Measurements from ENCODE around the gene PPP2R2C. TPM values are rescaled to one million over a fixed set of nuclear protein-coding genes. Genes with fewer than 3 reads are reported as not detected.

The PPP2R2C gene
- total and polyA plus RNA-seq, 2 of the 4 experiments (the other 2 are of a cell fraction): 0.03 TPM; not detected in 1

GRCh38 chr4:6379767-6380745 lies 92.4 kb downstream of the PPP2R2C start:
- H3K9ac ChIP-seq (ENCODE audit: low read depth, low read length): no peak overlapping the region
- H3K27ac ChIP-seq (ENCODE audit: insufficient read depth, low read length): no peak overlapping the region
- H4K91ac ChIP-seq (ENCODE audit: insufficient read depth, low read depth, low read length): no peak overlapping the region
- in situ Hi-C loops (cut with MboI; ENCODE audit: low sequenced_read_pairs) (no loop called here), dilution Hi-C loops (cut with HindIII; ENCODE audit: low sequenced_read_pairs, unreplicated experiment) (no loop called here), intact Hi-C loops (cut with micrococcal nuclease) (no loop called here)
- no TSS peak for BruUV-seq (replicated peaks)
- H2BK120ac ChIP-seq (ENCODE audit: low read depth, low read length): no peak overlapping the region
- no peak overlapping the region for H3K18ac ChIP-seq (ENCODE audit: low read depth, low read length)
- no peak overlapping the region for H4K5ac ChIP-seq (ENCODE audit: low read depth, low read length)
- H3K9me1 ChIP-seq (ENCODE audit: insufficient read depth, low read length): no peaks in the 10 kb centered on the region
- no peaks in the 10 kb centered on the region for H3K9me3 ChIP-seq (ENCODE audit: control insufficient read depth, insufficient read depth, low read length)
- no peaks in the 10 kb centered on the region for H3K4me1 ChIP-seq (ENCODE audit: control insufficient read depth, insufficient read depth, low read length)
- no peak overlapping the region for H3K56ac ChIP-seq (ENCODE audit: extremely low read depth, insufficient read depth, low read length)
- H2AK5ac ChIP-seq (ENCODE audit: low read depth, low read length): no peak overlapping the region
- no peak overlapping the region for H3K4ac ChIP-seq (ENCODE audit: low read depth, low read length)
- no peak for ATAC-seq (ENCODE audit: low read depth)
- 20% methylated on average over 1 of the region's 24 CpGs; no CpG with 5 or more reads in 1 of the 2 experiments for WGBS, 2 experiments (ENCODE audit: extremely low coverage in 2 of 2, insufficient read length in 1 of 2)
- no peaks in the 10 kb centered on the region for H4K20me1 ChIP-seq (ENCODE audit: insufficient read depth, low read length)
- no peak overlapping the region for H2AFZ ChIP-seq (replicated peaks; ENCODE audit: low read length, poor library complexity)
- no peaks in the 10 kb centered on the region for H3K36me3 ChIP-seq (ENCODE audit: control insufficient read depth, insufficient read depth, low read length)
- no peak overlapping the region for H4K8ac ChIP-seq (ENCODE audit: low read depth in 2 of 2, low read length in 2 of 2)
- H3K23ac ChIP-seq (ENCODE audit: low read depth, low read length): no peak overlapping the region
- ChIA-PET POLR2A (ENCODE audit: unreplicated experiment) (no interaction called here), CTCF (no interaction called here)
- H3K79me1 ChIP-seq (ENCODE audit: low read depth in 1 of 2, low read length in 2 of 2): no peaks in the 10 kb centered on the region
- no peak overlapping the region for H3K14ac ChIP-seq (replicated peaks; ENCODE audit: low read depth, low read length)
- no peak overlapping the region for H2AK9ac ChIP-seq (replicated peaks; ENCODE audit: low read depth, low read length, poor library complexity)
- H3K4me3 ChIP-seq (ENCODE audit: insufficient read depth, low read depth, low read length): no peak overlapping the region
- H2BK15ac ChIP-seq (ENCODE audit: low read depth, low read length): no peak overlapping the region
- H3K4me2 ChIP-seq (ENCODE audit: low read depth, low read length): no peak overlapping the region
- no peak overlapping the region for H2BK5ac ChIP-seq (ENCODE audit: low read depth, low read length, poor library complexity, severe bottlenecking)
- H2BK20ac ChIP-seq (ENCODE audit: low read depth, low read length): no peak overlapping the region
- DNase-seq: no peak
- peaks cover 25% of the 10 kb centered on the region for H3K27me3 ChIP-seq (ENCODE audit: control insufficient read depth, insufficient read depth, low read length)
- no peak for TF ChIP-seq NFE2L2 (IDR thresholded peaks at IDR 0.05; ENCODE audit: low read depth, low read length)
- no peak for TF ChIP-seq CTCF (conservative IDR thresholded peaks at IDR 0.05; ENCODE audit: low read depth, low read length)
- TF ChIP-seq FOS (IDR thresholded peaks at IDR 0.05; ENCODE audit: low read depth, low read length): no peak
- TF ChIP-seq ELK1 (IDR thresholded peaks at IDR 0.05; ENCODE audit: borderline replicate concordance, low read depth, low read length): no peak
- no peak for TF ChIP-seq USF2 (IDR thresholded peaks at IDR 0.05; ENCODE audit: low read depth, low read length)
- TF ChIP-seq POLR2A (IDR thresholded peaks at IDR 0.05; ENCODE audit: low read depth, low read length): no peak
- TF ChIP-seq MAFK (IDR thresholded peaks at IDR 0.05; ENCODE audit: low read depth, low read length): no peak
- no peak for TF ChIP-seq BHLHE40 (IDR thresholded peaks at IDR 0.05; ENCODE audit: low read depth, low read length)
- TF ChIP-seq CHD1 (IDR thresholded peaks at IDR 0.05; ENCODE audit: low read depth, low read length): no peak
- no peak for TF ChIP-seq RCOR1 (IDR thresholded peaks at IDR 0.05; ENCODE audit: insufficient replicate concordance, low read length)
- TF ChIP-seq SMC3 (IDR thresholded peaks at IDR 0.05; ENCODE audit: low read depth, low read length): no peak
- TF ChIP-seq CEBPB (IDR thresholded peaks at IDR 0.05; ENCODE audit: low read depth, low read length): no peak
- TF ChIP-seq RAD21 (IDR thresholded peaks at IDR 0.05; ENCODE audit: low read length): no peak
- TF ChIP-seq MXI1 (IDR thresholded peaks at IDR 0.05; ENCODE audit: borderline replicate concordance, low read depth, low read length): no peak
- no peak for TF ChIP-seq MAZ (IDR thresholded peaks at IDR 0.05; ENCODE audit: borderline replicate concordance, low read depth, low read length)

All from IMR-90 (cell line).